ENCODE results near the gene BMPR1A.
"Not testable (repeated sequence)": the region's sequence is repeated elsewhere in the genome, so short reads cannot be mapped to it uniquely, and the experiment has no call there.

Gene BMPR1A

DNA sequence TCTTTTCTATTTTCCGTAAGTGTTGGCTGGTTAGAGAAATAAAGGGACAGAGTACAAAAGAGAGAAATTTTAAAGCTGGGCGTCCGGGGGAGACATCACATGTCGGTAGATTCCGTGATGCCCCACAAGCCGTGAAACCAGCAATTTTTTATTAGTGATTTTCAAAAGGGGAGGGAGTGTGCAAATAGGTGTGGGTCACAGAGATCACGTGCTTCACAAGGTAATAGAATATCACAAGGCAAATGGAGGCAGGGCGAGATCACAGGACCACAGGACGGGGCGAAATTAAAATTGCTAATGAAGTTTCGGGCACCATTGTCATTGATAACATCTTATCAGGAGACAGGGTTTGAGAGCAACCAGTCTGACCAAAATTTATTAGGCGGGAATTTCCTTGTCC is 97.2 kb downstream of the BMPR1A start:
- not testable (repeated sequence) for DNase-seq

DNA sequence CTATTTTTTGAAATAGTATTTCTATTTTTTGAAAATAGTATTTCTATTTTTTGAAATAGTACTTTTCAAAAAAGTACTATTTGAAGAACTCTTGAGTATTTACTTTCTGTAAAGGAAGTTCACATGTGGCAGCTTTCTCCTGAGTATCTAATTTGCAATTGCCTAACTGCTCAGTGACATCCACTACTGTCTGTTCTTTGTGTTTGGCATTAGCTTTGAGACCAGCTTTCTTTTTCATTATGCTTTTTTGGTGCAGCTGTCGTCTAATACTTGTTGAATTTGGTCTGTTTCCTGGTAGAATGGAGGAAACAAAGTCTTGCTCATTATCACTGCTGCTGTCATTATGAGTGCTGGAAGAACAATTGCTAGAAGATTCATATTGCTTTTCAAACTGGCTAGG is 99.1 kb downstream of the BMPR1A start:
- DNase-seq: no peak

DNA sequence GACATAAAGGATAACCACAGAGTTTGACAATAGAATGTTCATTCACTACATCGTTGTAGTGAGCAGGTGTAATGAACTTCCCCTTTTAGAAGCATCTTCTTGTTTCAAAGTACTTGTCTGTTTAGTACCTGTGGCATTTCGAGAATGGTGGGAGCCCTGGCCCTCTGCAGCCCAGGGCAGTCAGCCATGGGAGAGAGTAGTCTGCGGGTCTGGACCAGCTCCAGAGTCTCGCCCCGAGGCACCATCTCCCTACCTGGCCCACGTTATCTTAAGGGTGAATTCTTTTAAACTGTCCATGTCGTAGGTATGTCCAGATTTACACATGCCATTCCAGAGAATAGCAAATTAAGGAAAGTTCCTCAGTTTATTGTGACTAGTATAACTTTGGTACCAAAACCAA is 99.7 kb downstream of the BMPR1A start:
- DNase-seq: no peak

DNA sequence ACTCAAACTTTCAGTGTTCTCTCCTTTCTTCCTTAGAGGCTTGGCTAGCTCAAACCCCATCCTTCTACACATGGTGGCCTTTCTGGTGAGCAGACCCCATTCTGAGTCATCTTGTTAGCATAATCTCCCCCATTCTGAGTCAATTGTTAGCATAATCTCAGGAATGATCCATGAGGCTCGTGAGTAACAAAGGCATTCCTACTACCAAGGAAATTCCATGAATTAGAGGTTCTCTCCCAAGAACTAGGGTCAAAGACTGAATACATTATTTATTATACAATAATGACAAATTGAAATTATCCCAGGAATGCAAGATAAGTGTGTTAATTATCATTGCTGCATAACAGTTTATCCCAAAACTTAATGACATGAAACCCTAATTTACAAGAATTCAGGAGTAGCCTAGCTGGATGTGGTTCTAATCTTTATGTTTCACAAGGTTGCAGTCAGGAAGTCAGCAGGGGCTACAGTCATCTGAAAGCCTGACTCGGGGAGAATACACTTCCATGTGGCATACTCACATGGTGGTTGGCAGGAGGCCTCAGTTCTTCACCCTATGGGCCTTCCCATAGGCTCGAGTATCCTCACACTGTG is 100.8 kb downstream of the BMPR1A start:
- DNase-seq: no peak

DNA sequence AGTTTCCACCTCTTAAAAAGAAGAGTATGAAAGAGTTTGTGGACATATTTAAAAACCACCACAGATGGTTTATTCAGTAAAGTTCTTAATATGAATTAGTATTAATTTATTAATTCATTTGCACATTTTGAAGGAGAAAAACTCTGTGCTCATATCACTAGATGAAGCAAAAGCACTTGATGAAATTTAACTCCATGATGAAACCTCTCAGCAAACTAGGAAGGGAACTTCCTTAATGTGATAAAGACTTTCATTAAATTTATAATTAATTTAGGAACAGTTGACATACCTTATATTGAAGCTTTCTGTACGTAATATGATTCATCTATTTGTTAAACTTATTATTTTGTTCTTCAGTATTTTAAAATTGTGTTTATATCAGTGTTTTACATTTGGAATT is 101.6 kb downstream of the BMPR1A start:
- no peak for DNase-seq

DNA sequence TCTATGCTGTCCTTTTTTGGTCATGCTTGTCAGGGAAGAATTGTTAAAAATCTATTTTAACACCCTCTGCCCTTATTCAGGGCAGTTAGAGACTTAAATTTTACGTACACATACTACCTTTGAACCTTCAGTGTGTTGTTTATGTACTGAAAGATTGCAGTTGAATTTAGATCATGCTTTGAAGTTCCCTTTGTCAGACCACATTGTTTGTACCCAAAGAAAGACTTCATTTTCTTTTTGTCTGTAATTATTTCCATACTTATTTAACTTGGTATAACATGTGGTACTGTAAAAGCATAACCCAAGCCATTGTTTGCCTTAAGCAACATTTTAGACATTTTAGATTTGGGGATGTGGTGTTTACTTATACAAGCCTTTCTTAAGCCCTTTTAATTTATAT is 104.9 kb downstream of the BMPR1A start:
- DNase-seq: no peak

DNA sequence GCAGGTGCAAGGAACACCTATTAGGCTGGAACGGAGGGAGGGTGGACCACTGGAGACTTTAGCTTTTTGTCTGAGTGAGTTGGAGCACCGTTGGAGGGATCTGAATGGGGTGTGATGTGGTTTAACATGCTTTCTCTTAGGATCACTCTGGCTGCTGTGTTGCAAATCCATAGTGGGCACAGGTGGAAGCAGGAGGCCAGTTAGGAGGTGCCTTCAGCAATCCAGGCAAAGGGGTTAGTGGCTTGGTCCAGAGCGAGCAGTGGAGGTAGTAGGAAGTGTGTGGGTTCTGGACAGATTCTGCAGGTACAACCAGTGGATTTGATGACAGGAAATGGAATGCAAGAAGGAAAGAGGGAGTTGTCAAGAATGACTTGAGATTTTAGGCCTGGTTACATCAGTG is 106.0 kb downstream of the BMPR1A start:
- DNase-seq: no peak

DNA sequence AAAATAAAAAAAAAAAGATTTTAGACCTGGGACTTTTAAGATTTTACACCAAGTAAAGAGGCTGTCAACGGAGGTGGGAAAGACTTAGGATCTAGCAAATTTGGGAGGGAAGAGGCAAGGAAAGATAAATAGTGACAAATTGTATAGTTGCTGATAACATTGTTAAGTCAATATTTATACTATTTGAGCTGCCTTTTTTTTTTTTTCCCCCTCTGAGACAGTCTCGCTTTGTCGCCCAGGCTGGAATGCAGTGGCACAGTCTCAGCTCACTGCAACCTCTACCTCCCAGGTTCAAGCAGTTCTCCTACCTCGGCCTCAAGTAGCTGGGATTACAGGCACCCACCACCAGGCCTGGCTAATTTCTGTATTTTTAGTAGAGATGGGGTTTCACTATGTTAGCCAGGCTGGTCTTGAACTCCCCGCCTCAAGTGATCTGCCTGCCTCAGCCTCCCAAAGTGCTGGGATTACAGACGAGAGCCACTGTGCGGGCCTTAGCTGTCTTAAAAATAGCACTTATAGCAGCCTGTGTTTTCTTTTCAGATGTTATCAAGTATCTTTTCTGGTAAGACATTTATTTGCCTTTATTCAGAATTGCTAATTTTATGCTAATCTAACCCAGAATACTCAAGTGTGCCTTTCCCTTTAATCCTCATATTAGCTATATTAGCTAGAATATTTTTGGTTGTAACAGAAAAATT is 106.5 kb downstream of the BMPR1A start:
- no peak for DNase-seq

DNA sequence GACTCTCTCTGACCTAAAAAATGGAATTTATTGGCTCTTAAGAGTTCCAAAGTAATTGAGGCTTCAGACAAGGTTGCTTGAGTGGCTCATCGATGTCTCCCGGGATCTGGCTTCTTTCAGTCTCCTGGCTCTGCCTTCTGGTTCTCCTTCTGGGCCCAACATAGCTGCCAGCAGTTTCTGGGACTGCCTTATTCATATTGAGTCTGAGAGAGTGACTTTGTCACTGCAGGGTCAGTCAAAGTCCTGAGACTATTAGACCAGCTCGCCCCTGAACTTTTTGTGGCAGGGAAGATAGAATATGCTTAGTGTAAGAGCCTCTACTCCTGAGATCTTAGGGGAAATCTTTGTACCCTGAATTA is 107.0 kb downstream of the BMPR1A start:
- no peak for DNase-seq

DNA sequence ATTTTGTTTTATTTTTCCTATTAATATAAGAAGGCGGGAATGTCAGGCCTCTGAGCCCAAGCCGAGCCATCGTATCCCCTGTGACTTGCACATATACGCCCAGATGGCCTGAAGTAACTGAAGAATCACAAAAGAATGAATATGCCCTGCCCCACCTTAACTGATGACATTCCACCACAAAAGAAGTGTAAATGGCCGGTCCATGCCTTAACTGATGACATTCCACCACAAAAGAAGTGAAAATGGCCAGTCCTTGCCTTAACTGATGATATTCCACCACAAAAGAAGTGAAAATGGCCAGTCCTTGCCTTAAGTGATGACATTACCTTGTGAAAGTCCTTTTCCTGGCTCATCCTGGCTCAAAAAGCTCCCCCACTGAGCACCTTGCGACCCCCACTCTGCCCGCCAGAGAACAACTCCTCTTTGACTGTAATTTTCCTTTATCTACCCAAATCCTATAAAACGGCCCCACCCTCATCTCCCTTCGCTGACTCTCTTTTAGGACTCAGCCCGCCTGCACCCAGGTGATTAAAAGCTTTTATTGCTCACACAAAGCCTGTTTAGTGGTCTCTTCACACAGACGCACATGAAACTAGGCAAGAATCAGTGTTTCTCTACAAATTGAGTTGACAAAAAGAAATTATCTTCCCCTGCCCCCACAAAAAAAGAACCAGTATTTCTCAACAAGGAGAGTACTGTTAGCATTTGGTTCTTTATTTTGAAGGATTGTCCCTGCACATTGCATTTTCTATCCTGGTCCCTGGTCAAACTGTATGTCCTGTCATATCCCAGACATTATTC is 108.8 kb downstream of the BMPR1A start:
- not testable (repeated sequence) for DNase-seq

DNA sequence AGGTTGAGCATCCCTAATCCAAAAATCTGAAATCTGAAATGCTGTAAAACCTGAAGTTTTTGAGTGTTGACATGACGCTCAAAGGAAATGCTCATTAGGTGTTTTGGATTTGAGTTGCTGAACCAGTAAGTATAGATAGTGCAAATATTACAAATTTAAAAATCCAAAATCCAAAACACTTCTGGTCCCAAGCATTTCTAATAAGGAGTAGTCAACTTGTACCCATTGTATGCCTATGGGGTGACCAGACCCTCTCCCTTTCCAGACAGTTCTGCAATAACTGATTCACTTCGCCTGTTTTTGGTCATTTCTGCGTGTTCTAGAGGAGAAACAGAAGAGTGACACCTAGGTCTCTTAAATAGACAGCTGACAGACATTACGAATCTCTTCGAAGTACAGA is 110.7 kb downstream of the BMPR1A start:
- DNase-seq: no peak

DNA sequence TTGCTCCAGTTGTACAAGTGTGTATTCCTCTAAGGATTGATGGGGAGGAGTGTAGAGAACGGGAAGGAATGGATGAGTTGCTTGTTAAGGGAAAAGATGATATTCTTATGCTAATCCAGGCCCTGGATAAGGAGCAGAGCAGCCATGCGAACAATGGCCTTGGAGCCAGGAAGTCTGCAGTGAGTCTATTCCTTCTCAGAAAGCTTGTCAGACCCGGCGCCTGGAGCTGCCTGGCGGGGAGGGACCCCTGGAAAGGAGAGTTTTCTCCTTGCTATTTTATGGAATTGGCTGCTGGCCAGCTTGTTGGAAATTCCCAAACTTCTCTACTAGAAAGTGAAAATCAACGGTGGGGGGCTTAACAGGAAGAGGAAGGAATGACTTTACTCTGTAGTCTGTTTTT is 111.9 kb downstream of the BMPR1A start:
- DNase-seq: no peak

DNA sequence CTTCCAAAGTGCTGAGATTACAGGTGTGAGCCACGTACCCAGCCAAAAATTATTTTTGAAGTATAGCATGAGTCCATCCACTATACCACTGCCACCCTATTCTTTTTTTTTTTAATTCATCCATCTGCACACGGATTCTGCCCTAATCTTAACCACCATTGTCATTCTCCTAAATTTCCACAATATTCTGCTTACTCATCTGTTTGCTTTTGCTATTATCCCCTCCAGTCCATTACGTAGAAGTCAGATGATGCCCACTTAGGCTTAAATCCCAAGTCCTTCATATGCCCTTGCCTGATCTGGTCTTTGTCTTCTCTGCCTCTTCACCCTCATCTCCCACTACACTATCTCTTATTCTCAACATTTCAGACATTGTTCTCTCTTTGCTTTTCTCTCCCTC is 114.3 kb downstream of the BMPR1A start:
- DNase-seq: no peak

DNA sequence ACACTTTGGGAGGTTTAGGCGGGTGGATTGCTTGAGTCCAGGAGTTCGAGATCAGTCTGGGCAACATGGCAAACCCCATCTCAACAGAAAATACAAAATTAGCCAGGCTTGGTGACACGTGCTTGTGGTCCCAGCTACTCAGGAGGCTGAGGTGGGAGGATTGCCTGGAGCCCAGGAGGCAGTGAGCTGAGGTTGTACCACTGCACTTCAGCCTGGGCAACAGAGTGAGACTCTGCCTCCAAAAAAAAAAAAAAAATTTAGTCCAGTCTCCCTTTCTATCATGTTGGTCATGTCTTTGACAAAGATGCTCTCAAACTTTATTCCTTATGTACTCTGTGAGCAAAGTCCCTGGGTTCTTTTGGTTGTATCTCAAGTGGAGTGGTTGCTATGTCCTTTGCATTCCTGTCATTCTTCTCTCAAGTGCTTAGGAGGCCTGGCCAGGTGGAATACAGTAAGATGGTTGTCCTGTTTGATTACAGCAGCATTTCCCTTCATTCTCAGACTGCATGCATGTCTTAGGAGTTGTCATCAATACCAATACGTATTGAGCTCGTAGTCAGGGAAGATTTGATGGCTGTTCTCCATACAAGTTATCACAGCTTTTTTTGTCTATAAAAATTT is 115.3 kb downstream of the BMPR1A start:
- DNase-seq: no peak

DNA sequence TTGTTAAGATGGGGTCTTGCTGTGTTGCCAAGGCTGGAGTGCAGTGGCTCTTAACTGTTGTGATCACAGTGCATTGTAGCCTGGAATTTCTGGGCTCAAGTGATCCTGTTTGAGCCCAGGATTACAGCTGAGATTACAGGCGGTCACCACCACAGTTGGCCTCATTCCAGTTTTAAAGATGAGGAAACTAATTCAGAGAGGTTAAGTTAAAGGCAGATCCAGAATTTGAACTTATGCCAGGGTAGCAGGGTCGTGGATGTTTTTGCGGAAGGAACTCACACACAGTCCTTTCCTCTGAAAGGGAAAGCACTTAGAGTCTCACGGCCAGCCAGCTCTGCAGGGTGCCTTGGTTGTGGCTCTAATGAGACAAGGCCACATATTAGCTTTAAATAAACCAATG is 116.3 kb downstream of the BMPR1A start:
- DNase-seq: no peak

DNA sequence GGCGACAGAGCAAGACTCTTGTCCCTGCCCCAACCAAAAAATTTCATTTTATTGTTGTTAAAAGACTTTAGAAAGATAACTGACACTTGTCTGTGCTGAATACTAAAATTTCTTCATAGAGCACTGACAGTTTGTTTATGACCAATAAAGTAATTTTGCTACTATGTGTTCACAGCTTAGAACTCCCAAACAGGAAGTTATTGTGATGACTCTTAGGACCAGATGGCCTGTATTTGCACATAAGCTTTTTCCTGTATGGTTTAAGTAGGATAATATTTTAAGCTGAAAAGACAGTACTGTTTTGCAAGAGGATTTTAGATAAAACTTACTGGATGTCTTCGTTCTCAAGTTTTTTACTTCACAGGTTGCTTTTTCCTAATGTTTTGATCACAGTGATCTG is 120.3 kb downstream of the BMPR1A start:
- DNase-seq: no peak

DNA sequence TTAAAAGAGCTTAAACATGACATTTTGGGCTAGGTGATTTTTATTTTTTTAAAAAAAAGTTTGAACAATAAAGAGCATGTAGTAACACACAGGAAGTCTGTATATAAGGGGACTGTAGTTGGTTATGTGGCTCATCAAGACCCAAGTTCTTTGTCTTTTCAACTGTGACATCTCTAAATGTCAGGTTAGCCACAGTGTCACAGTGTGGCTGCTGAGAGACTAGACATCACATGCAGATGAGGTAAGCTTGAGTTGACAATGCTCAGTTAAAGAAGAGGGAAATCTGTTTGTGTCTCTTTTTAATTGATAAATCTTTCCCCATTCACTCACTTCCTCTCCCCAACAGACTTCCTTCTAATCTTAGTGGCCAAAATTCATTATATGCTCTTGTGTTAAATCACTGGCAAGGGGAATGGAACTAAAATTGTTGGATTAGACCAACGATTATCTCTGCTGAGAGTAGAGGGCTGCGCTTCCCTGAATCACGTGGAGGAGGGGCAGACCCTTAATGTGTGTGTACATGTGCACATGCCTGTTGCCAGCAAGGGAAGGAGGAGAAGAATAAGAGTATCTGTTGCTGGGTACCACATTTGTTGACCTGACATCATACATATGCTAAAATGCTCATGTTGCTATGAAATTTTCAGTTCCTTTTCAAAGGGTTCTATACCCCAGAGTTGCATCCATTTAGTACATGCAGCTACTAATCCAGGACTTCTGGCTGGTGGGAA is 122.7 kb downstream of the BMPR1A start:
- no peak for DNase-seq

DNA sequence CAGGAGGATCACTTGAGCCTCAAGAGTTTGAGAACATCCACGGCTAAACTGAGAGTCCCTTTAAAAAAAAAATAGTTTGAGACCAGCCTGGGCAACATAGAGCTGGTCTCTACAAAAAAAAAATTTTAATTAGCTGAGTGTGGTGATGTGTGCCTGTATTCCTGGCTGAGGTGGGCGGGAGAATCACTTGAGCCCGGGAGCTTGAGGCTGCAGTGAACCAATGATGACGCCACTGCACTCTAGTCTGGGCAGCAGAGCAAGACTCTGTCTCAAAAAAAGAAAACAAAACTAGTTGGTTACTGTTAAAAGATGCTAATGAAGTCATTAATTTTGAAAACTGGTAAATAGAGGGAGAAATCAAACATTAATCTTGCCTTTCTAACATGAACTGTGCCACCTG is 124.6 kb downstream of the BMPR1A start:
- no peak for DNase-seq

DNA sequence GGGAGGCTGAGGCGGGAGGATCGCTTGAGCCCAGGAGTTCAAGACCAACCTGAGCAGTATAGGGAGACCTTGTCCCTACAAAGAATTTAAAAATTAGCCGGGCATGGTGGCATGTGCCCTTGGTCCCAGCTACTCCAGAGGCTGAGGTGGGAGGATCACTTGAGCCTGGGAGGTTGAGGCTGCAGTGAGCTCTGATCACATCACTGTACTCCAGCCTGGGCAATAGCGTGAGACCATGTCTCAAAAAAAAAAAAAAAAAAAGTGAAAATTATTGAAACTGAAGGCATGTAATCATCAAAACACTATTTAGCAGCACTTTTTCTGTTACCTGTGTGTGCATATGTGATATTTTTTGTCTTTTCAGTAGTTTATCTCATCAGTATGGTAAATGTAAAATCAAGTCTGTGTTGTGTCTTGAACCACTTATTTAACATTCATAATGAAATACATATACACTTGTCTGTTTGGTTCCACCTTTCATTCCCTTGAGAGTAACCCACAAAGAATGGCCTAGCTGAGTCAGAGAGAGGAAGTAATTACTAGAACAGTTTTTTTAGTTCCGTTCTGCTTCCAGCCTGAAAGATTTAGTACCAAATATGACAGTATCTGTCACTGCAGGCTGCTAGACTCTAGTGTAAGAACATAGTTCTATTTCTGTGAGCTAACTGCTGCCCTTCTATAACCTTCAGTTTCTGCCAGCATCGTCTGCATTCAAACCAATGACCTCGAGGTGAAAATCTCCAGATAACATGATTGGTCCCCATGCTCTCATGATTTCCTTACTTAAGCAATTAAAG is 132.4 kb downstream of the BMPR1A start:
- no peak for DNase-seq

DNA sequence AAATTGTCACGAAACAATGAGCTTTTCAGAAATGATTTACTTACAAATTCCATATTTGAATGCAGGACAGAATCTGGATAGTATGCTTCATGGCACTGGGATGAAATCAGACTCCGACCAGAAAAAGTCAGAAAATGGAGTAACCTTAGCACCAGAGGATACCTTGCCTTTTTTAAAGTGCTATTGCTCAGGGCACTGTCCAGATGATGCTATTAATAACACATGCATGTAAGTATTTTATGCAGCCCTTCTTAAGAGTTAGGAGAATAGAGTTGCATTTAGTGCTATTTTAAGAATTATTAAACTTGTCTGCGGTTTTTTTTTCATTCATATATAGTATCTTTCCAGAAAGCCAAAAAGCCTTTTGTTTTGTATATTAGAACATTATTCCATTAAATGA is 133.6 kb downstream of the BMPR1A start:
- no peak for DNase-seq

DNA sequence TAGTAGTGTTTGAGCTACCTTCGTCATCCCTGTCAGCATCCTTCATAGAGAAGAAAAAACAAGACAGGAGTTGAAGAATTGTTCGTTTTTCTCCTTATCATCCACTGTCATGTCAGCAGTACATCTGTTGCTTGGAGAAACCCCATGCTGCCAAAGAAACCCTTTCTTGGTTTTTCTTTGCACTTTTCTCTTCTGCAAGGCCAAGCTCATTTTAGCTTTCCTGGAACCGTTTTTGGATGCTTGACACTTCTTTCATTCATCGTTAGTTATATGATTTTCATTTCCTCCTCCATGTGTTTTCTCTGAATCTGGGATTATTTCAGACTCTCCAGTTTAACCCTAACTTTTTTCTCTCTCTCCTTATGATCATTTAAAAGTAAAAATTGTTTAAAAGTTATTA is 142.1 kb downstream of the BMPR1A start:
- DNase-seq: no peak

DNA sequence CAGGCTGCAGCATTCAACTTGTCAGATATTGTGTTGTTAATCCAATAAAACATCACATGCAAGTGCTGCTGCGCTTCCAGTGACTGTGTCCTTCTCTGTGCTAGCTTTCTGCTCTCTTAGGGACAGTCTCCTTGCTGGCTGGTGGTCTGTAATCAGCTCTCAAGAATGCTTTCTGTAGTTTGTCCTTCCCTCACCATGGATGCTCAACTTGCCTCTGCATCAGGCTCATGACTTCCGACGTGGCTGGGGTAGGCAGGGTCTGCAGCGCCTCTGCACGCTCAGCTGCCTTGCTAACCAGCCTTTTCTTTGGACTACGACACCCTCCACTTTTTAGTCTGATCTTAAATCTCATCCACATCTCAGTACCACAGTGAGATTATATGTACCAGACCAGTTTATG is 142.7 kb downstream of the BMPR1A start:
- DNase-seq: no peak
